GM18867 (cell line): ENCODE data around the gene MELK.

Source experiments
- ATAC-seq: cut with Tn5 transposase; IDR thresholded peaks from one replicate; pipeline ENCODE4 v1.9.1; 2021; ENCODE audit warnings: mild to moderate bottlenecking, moderate library complexity; ENCODE audit not compliant: unreplicated experiment

The MELK gene

DNA sequence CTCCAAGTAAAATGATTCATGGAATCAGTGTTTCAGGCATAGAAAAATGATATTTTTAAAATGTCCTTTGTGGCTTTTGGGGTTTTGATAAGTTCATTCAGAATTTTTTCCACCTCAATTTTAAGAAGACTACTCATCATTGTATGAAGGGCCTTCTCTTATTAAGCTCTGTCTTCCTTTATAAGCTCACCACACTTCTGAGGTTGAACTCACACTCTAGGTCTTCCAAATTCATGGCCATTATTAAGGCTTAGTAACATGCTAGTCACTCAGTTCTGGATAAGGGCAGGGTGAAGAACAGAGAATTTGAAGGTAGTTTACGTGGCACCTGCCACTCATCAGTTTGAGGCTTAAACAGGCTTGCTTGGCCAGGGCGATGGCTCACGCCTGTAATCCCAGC is 4.2 kb downstream of the MELK start:
- ATAC-seq: no peak

DNA sequence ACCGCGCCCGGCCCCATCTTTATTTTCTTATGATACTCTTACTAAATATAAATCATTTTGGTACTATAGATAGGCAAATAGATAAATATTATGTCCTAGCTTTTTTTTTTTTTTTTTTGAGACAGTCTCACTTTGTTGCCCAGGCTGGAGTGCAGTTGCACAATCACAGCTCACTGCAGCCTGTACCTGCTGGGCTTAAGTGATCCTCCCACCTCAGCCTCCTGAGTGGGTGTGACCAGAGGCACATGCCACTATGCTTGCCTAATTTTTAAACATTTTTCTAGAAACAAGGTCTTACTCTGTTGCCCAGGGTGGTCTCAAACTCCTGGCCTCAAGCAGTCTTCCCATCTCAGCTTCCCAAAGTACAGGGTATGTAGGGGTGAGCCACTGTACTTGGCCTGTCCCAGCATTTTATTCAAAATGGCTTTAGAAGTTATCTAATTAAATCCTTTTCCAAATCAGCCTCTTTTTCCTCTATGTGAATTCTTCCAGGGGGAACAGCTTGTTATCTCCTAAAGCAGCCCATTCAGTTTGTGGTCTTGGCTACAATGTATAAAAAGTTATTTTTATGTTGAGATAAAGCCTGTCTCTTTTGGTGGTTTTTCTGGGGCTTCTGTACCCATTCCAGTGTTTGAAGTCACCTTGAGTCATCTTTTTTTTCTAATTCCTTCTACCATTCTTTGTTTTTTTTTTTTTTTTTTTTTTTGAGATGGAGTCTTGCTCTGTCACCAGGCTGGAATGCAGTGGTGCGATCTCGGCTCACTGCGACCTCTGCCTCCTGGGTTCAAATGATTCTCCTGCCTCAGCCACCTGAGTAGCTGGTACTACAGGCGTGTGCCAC is 12.1 kb downstream of the MELK start:
- ATAC-seq: no peak

DNA sequence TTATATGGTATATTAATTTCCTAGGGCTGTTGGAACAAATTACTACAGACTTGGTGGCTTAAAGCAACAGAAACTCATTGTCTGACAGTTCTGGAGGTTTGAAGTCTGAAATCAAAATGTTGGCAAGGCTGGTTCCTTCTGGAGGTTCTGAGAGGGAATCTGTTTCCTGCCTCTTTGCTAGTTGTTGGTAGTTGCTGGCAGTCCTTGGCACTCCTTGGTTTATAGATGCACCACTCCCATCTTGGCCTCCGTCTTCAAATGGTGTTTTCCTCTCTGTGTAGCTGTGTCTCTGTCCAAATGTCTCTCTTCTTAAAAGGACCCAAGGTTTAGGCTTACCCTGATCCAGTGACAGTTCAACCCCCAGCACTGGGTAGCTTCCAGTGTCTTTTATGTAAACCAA is 17.5 kb downstream of the MELK start:
- no peak for ATAC-seq

DNA sequence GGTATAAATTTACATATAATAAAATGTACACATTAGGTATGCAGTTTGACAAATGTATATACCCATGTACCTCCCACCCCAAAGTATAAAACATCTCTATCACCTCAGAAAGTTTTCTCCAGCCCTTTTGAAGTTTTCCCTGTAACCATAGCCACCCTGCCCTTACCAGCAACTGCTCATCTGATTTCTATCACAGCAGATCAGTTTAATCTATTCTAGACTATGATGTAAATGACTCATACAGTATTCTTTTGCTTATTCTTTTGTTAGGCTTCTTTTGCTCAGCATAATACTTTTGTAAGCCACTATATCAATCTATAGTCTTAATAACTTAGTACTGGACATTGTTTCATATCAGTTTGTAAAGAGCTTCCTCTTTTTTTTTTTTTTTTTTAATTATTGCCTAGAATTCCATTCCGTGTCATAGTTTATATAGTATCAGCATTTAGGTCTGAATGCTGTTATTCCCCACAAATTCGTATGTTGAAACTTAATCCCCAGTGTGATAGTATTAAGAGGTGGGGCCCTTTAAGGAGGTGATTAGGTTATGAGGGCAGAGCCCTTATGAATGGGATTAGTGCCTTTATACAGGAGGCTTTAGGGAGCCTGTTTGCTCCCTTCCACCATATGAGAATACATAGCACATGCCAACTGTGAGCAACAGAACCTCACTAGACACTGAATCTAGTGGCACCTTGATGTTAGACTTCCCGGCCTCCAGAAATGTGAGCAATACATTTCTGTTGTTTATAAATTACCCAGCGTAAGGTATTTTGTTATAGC is 20.3 kb downstream of the MELK start:
- no peak for ATAC-seq

DNA sequence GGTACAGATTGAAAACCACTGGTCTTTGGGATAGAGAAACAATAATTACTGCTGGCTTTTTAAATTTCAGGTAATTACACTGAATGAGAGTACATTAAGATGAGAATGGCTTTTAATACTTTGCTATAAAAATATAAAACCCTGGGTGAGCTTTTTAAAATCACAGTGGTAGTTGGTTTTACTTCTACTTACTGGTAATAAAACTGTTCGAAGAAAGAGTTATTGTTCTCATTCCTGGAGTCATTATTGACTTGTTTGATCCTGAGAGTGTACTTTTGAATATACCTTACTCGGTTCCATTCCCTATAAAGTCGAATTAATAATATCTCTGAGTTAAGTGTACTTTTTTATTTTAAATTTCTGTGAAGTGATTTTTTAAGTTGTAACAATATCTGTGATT is 21.5 kb downstream of the MELK start:
- ATAC-seq: no peak

DNA sequence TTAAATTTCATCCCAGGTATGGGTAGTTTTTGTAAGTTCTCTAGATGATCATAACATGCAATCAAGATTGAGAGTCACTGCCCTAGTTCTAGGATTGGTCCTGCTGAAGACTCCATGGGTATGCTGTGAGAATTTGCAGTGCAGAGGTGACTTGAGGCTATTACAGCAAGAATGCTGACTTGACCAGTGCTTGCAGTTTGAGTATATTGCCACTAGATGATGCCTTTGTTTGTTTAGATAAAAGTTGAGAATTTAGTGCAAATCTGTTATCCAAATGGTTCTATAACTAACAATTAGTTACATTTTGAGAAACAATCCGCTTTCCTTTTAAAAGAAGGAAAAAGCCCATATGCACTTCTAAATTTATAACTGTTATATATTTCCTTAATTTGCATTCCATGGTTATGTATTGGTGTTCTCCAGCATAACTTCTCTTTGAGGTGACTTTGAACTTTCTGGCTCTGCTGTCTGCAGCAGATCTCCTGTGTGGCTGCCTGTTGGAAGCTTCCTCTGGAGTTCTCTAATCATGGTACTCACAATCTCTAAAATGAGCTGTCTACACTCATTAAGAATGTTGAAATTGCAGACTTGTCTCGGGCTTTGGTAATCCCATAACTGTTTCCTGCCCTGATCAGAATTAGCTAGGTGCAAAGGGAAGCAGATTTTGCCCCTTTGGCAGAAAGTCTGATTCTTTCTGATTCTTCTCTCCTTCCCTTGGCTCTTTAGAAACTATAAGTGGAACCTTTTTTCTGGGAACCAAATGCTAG is 24.9 kb downstream of the MELK start:
- no peak for ATAC-seq

DNA sequence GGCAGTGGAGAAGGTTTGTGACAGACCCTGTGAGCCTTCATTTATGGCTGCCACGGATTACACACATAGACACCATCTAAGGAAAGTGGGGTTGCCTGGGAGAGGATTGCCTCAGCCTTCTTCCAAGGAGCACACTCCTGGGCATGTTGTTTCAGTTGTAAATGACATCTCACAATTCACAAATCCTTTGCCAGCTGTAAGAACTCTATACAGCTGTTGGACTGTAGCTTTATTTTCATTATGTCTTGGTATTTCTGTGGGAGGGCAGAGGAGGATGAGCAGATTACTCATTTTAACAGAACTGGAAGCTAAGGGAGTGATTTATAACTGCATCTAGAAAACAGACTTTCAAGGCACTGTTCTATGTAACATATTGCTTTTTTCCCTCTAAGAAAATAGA is 25.6 kb downstream of the MELK start:
- ATAC-seq: no peak

DNA sequence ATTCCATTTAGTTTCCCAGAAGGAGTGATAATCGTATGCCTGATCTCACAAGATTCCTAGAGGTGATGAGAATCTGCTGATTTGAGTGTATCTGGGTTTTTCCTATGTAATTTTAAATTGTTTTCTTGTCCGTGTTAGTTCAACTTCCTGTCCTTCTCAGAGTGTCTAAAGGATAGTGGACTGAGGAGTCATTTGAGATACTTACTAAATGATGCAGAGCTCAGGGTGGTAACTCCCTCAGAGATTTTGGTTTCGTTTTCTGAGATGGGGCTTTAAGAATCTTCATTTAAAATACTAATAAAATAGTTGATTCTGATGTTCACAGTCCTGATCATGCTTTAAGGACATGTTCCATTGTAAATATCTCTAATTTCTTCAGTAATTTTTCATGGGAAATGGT is 30.3 kb downstream of the MELK start:
- ATAC-seq: peak; percentile 70

DNA sequence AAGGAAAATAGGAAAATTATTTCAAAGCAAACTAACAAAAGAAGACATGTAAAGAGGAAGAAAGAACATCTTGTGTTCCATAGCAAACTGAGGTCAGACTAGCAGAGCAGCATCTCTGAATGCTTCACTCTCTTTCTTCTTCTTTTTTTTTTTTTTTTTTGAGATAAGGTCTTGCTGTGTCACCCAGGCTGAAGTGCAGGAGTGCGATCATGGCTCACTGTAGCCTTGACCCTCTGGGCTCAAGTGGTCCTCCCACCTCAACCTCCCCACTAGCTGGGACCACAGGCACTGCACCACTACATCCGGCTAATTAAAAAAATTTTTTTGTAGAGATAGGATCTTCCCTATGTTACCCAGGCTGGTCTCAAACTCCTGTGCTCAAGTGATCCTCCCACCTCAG is 36.6 kb downstream of the MELK start:
- ATAC-seq: no peak

DNA sequence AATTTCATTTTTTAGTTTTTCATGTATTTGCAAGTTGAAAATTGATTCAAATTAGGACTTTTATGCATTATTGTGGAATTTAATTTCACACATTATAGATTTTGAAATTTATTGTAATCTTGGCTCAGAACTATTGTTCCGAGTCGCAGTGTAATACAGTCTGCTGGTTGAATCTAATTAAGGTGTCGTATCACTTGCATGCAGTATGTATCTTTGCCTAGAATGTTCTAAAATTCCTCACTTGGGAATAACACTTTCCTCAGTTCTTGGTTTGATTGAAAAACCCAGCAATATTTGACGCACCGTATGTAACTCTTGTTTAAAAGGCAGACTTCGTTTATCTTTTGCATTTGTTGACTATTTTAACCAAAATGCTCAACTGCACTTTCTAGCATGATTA is 49.4 kb downstream of the MELK start:
- ATAC-seq: no peak

DNA sequence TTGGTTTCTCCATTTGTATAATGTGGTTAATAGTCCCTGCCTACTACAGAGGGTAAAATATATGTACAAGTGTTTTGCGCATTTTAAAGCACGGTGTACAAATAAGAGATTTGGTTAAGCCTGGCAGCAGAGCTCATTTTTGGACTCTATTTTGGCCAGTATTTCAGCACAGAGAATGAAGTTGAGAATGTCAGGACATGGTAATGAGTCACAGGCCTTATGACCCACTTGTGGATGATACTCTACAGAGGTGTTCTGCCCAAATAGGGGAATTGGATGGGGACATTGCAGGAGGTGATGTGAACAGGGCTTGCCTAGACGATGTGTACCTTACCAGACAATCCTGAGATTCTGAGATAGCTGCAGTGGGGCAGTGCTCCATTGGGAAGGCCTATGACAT is 50.6 kb downstream of the MELK start:
- no peak for ATAC-seq

DNA sequence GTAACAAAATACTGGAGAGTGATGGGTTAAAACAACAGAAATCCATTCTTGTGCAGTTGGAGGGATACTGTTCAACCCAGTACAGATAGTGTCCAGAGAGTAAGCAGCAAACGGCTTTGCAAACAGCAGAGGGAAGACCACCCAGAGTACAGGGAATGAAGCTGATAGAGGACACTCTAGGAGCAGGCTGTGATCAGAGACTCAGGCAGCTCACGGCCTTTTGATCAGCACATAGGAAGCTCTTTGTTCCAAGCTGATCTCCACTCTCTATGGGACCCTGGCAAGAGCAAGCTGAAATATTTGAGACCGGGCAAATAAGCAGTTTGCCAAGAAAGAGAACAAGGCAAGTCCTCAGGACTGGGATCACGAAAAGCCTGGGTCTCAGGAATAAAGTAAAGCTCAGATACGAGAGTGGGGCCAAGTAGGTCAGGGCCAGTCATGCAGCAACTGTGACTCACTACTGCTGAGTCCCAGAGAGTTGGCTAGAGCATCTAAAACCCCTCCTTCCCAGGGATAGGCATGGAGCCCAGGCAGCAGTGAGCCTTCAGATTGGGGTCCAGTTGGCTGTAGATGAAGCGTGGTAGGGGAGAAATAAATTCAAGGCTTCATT is 52.4 kb downstream of the MELK start:
- ATAC-seq: no peak

DNA sequence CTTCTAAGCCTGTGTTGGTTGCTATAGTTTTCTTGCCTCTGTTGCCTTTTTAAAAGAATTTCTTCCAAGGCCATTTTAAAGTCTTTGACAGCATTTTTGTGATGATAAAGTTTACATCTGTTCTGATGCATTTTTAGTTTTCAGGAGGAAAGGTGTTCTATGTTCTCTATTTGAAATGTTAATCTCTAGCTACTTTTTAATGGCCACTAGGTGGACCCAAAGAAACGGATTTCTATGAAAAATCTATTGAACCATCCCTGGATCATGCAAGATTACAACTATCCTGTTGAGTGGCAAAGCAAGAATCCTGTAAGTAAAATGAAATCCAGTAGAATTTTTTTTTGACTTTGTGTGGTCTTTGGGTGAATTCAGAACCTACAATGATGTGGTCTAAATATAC is 60.2 kb downstream of the MELK start:
- ATAC-seq: no peak

DNA sequence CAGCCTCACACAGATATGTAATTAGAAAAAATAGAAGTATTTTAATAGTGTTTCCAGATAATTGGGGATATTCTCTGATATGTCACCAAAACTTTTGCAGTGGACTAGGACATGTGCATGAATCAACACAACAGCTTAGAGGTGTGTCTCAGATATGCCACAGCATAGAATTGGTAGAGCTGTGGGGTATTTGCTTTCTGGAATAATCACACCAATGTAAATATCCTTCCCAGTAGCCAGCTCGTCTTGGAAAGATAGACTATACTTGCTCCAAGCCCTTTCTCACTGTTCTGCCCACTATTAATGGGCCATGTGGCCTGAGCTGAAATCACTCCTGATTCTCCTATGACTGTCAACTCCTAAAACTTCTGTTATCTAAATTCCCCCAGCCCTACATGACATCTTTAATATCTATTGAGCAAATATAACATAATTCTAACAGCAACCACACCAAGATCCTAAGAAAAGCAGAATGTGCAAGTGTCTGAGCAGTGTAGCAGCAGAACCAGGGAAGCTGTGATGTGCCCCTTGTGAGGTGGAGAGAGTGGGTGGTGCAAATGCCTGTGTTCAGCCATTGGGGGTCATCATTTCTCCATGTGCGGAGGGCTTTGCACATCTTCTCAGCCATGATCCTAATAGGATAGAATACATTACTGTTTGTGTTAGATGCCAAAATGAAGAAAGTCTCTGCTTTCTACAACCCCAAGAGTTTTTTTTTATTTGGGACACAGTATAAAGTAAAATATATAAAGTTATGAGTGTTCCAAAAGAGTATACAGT is 65.0 kb downstream of the MELK start:
- no peak for ATAC-seq

DNA sequence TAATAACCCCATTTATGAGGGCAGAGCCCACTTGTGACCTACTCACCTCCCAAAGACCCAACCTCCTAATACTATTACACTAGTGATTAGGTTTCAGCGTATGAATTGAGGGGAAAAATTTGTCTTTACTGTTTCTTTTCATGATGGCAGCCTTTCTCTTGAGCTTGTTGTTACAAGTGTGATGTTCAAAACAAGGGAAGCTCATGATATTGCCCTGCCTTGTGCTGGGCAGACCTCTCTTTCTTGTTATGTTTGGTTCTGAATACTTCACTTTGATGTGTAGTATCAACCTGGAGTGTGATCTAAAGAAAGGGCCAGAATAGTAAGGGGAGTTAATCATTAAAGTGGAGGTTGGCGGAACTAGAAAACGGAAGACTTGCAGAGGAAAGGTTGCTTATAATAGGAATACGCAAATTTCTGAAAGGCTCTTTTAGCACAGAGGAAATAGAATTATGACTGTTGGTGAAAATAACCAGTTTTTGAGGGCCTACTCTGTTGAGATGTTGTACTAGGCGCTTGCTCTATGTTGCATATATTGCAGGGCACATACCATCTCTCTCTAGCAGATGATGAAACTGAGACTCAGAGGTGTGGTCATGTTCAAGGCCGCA is 68.2 kb downstream of the MELK start:
- peak; percentile 86 for ATAC-seq

DNA sequence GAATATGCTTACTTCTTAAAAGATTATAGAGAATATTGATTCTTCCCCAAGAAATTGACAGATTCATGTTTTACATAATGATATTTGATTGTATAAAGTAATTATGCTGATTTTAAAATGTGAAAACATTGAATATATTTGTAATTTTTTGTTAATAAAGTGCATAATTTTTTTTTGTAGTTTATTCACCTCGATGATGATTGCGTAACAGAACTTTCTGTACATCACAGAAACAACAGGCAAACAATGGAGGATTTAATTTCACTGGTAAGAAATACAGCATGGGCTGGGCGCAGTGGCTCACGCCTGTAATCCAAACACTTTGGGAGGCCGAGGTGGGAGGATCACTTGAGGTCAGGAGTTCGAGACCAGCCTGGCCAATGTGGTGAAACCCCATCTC is 70.1 kb downstream of the MELK start:
- ATAC-seq: no peak

DNA sequence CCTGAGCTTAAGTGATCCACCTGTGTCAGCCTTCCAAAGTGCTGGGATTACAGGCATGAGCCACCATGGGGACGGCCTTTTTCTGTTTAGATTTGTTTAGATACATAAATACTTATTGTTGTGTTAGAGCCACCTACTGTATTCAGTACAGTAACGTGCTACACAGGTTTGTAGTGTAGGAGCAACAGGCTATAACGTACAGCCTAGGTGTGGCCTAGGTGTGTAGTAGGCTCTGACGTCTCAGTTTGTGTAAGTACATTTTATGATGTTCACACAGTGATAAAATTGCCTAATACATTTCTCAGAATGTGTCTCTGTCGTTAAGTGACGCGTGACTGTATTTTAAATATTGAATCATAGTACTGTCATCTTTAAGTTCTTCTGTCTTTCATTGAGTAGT is 84.1 kb downstream of the MELK start:
- ATAC-seq: no peak

DNA sequence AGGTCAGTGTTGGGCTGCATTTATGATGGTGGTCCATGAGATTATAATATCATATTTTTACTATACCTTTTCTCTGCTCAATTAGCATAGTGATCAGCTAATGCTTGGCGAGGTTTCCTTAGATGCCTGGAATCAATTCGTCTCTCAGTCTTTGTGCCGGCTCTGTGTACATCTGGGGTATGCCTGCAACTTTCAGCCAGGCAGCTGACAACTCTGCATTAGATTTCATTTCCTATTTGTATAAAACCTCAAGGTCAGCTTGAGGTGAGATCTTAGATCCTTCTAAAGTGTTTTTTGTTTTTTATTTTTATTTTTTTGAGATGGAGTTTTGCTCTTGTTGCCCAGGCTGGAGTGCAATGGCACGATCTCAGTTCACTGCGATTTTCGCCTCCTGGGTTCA is 86.8 kb downstream of the MELK start:
- ATAC-seq: peak; percentile 66

DNA sequence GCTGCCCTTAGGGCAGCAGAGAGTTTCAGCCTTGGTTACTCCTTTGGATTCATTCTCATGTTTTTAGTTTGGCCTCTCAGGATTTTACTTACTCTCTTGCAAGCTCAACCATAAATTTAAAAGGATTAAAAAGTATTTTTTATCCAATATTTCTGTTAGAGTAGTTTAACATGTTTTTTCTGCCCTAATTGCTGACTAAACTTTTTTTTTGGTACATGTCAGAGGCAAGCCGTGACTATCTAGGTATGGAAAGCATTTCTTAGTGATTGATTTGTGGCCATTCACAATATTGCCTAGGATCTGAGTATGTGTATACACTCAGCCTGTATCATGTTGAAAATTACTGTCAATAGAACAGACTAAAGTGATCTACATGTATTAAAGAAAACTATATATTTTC is 92.1 kb downstream of the MELK start:
- no peak for ATAC-seq

DNA sequence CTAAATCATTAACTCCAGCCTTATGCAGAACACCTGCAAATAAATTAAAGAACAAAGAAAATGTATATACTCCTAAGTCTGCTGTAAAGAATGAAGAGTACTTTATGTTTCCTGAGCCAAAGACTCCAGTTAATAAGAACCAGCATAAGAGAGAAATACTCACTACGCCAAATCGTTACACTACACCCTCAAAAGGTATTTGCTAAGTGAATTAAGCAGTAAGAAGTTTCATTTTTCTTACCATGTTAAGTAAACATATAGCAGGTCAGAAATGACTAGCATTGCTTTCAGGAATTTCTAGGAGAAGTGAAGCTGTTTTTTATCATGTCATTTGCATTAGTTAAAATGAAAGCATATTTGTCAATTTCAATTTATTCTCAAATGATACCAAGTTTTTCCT is 92.7 kb downstream of the MELK start:
- peak; percentile 26 for ATAC-seq
